T-helper 22 cell (primary cell): ENCODE results near the gene HHIPL1.

ENCODE experiments used
- DNase-seq: peaks from one replicate; pipeline ENCODE4 v3.0.0-alpha.2; 2020; ENCODE audit warnings: low read depth

The HHIPL1 gene

GRCh38 chr14:99689266-99690236, 44.6 kb downstream of the HHIPL1 start:
- no peak for DNase-seq

DNA sequence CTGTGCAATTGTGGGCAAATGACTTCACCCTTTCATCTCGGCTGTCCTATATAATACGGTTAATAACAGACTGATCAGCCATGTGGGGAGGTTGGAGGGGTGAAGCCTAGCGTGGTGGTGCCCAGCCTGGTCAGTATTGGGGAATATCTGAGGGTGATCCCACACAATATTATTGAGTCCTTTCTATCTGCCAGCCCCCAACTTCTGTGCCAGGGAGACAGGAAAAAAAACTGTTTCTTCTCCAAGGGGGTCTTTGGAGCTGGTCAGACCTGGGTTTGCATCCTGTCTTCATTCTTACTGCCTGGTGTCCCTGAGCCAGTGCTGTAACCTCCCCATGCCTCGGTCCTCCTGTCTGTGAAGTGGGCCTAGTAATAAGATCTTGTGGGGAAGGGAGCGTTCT, 45.7 kb downstream of the HHIPL1 start:
- DNase-seq: no peak

DNA sequence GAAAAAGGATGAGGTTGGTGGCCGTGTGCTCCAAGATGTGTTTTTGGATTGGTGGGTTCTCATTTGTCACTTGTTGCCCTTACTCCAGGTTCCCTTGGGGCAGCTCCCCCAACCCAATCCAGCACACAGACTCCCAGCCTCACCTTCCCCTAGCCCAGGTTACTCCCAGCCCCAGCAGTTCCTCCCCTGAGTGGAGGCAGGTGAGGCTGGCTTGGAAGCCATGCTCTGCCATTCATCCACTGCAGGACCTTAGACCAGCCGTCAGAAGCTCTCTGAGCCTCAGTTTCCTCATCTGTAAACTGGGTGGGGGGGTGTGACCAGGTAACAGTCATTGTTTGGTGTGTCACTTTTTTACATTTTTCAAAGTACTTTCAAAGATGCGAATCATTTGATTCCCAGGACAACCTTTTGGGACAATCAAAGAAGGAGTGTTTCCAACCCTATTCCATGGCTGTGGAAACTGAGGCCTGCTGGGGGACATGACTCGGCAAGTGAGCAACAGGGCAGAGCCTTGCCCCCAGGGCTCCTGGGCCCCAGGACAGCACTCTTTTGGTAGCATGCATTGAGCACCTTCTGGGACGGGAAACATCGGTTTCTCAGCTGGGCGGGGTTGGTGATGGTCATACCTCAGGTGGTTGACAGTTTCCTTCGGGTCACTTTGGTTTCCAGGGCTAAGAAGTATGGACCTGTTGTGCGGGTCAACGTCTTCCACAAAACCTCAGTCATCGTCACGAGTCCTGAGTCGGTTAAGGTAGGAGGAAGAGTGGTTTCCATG, 46.4 kb downstream of the HHIPL1 start:
- DNase-seq: no peak

DNA sequence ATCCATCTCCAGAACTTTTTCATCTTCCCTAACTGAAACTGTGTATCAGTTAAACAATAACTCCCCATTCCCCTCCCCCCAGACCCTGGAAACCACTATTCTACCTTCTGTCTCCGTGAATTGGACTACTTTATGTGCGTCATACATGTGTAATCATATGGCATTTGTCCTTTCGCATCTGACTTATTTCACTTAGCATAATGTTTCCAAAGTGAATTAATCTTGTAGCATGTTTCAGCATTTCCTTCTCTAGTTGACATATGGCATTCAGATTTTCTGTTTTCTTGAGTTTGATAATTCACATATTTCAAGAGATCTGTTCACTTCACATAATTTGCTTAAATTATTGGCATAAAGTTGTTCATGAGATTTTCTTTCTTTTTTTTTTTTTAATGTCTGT, 49.0 kb downstream of the HHIPL1 start:
- no peak for DNase-seq

- no peak for DNase-seq
Observed at GRCh38 chr14:99696929-99697328, 52.0 kb downstream of the HHIPL1 start.

DNA sequence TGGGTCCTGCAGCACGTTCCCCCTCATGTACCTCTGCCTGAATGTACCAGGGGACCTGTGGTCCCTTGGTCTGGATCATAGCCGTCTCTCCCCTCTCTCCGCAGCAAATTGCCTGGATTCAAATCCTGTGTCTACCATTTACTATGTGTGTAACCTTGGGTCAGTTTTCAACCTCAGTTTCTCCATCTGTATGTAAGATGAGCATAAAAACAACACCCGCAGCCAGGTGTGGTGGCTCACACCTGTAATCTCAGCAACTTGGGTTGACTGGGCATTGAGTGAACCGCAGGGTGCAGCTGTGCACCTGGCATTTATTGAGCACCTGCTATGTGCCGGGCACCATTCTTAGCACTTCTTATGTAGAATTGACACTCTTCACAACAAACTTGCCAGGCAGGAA, 53.3 kb downstream of the HHIPL1 start:
- DNase-seq: no peak

- no peak for DNase-seq
Observed at GRCh38 chr14:99698642-99699041, 53.7 kb downstream of the HHIPL1 start.

- DNase-seq: no peak
Observed at GRCh38 chr14:99699085-99699760, 54.3 kb downstream of the HHIPL1 start.

DNA sequence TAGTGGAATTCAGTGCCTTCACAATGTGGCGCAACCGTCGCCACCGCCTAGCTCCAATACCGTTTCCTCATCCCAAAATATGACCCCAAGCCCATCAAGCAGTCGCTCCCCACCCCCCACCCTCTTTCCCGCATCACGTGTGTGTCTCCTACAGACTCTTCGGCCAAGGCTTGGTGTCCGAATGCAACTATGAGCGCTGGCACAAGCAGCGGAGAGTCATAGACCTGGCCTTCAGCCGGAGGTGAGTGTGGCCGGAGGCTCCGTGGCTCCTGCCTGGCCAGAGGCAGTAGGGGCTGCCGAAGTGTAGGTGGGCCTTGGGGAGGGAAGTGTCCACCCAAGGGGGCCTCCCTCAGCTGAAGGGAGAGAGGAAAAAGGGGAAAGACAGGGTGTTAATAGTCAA, 54.9 kb downstream of the HHIPL1 start:
- DNase-seq: no peak

- no peak for DNase-seq
Observed at GRCh38 chr14:99700379-99700778, 55.5 kb downstream of the HHIPL1 start.

- DNase-seq: no peak
Observed at GRCh38 chr14:99701260-99701659, 56.3 kb downstream of the HHIPL1 start.

GRCh38 chr14:99702115-99702514, 57.2 kb downstream of the HHIPL1 start:
- DNase-seq: no peak

- DNase-seq: no peak
Observed at GRCh38 chr14:99703381-99703780, 58.5 kb downstream of the HHIPL1 start.

GRCh38 chr14:99704037-99704436, 59.1 kb downstream of the HHIPL1 start:
- no peak for DNase-seq

DNA sequence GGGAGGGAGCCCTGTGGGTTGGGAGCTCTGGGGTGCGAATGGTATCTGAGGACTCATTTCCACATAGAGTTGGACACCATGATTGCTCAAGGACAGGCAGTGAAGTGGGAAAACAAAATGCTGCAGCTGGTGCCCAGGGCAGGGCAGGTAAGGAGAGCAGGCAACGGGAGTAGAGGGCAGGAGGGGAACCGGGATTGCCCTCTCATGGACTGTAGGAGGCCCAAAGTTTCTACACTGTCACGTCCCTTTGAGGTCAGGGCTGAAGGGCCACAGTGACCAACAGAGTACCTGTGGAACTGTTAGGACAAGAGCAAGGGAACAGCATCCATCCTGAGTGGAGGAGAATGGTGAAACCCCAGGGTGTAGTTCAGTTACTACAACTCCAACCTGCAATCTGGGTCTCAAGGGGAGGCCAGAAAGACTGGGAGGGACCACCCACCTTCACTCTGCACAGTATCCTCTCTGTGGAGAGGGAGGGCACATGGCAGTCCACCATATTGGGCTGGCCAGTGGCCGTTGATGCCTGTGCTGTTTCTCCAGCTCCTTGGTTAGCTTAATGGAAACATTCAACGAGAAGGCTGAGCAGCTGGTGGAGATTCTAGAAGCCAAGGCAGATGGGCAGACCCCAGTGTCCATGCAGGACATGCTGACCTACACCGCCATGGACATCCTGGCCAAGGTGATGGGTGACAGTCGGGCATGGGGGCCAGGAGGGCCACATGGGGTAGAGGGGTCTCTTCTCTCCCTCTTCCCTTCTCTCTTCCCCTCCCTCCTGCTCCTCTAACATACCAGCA, 61.4 kb downstream of the HHIPL1 start:
- DNase-seq: no peak

DNA sequence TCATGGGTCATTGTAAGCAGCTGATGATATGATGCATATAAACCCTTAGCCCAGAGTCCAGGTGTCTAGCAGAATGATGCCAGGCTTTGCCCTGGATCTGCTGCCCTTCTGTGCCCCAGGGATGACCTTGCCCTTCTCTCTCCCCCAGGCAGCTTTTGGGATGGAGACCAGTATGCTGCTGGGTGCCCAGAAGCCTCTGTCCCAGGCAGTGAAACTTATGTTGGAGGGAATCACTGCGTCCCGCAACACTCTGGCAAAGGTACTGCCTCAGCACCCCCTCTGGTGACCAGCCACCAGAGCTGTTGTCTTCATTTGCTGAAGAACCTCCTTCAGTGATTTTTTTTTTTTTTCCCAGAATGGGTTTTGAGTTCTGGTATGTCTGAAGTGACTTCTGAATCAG, 62.5 kb downstream of the HHIPL1 start:
- DNase-seq: no peak

DNA sequence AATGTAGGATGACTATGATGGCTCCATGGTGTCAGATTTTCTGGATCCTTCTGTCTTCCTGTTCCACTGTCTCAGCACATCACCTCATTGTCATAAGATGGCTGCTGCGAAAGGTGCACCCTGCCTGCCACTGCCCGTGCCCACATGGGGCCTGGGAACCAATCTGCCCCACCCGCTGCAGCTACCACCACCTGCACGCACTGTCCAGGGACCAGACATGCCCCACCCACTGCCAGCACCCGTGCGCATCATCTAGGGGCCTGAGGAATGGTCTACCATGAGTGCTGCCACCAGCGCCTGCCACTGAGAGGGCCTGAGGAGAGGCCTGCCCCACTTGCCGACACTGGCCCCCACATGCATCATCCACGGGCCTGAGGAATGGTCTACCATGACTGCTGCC, 63.0 kb downstream of the HHIPL1 start:
- DNase-seq: no peak

- no peak for DNase-seq
Observed at GRCh38 chr14:99708449-99708848, 63.5 kb downstream of the HHIPL1 start.

- no peak for DNase-seq
Observed at GRCh38 chr14:99713972-99714371, 69.0 kb downstream of the HHIPL1 start.

DNA sequence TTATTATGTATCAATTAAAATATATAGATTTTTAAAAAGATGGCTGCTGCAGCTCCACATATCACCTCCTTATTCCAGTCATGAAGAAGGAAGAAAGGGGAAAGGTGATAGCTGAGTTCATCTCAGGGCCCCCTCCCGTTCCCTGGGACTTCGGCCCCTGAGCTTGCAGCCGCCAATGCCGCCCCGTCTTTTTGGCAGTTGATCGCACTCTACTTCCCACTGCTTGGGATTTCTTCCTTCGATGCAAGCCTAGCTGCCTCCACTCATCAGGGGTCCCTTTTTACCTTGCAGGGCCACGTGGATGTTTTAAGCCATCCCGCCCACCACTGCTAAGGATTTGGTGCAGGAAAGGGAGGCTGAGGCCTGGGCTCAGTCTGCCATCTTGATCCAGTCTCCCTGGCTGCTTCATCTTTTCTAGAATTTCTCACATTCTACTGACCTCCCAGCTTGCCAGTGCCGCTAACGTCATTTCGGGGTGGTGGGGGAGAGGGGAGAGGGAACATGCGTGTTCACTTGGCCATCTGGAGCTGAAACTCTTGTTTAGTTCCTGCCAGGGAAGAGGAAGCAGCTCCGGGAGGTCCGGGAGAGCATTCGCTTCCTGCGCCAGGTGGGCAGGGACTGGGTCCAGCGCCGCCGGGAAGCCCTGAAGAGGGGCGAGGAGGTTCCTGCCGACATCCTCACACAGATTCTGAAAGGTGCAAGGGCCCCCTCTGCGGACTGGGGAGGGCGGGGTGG, 70.5 kb downstream of the HHIPL1 start:
- DNase-seq: no peak
